ENCODE measurements around the gene MAGI1. TPM values are rescaled to one million over a fixed set of nuclear protein-coding genes. Genes with fewer than 3 reads are reported as not detected.

The MAGI1 gene
- polyA plus RNA-seq, 1 donor = 31.2 TPM

- Histone ChIP-seq H3K4me3 (ENCODE audit: low read length) (no peak overlapping the region), H3K27me3 (ENCODE audit: control insufficient read depth, insufficient read depth, low read length) (no peaks in the 10 kb centered on the region), H3K4me1 (ENCODE audit: control insufficient read depth, insufficient read depth, low read length) (peaks cover 9% of the 10 kb centered on the region), H3K27ac (ENCODE audit: low read length) (no peak overlapping the region), H3K9me3 (ENCODE audit: control insufficient read depth, low read depth, low read length) (no peaks in the 10 kb centered on the region), H3K36me3 (ENCODE audit: control insufficient read depth, insufficient read depth, low read length) (no peaks in the 10 kb centered on the region)
- DNase-seq = no peak
- 100% methylated on average over 1 of the region's 3 CpGs for WGBS (ENCODE audit: insufficient coverage, low lambda C conversion rate)
Observed at GRCh38 chr3:65564483-65564882, 474.2 kb downstream of the MAGI1 start.

DNA sequence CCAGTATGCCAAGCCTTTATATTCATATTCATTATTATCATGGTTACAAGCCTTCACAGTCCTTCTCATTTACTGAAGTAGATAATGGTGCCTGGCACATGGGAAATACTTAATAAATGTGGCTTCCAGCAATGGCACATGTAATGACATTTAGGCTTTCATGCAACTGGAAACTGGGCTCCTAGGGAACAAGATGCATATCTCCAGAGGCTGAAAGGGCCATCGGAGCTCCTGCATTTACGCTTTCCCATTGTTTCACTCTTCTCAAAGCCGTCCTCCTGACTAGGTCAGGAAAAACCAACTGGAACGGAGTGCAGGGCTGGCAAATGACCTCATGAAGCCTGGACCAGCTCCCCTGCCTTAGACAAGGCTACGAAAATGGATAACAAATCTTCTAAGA, 474.9 kb downstream of the MAGI1 start:
- H3K4me1 ChIP-seq (ENCODE audit: control insufficient read depth, insufficient read depth, low read length) = peaks cover 9% of the 10 kb centered on the region
- no peaks in the 10 kb centered on the region for H3K9me3 ChIP-seq (ENCODE audit: control insufficient read depth, low read depth, low read length)
- no peak for DNase-seq
- H3K27ac ChIP-seq (ENCODE audit: low read length) = no peak overlapping the region
- H3K4me3 ChIP-seq (ENCODE audit: low read length) = no peak overlapping the region
- 96% methylated on average over 3 of the region's 5 CpGs for WGBS (ENCODE audit: insufficient coverage, low lambda C conversion rate)
- no peaks in the 10 kb centered on the region for H3K27me3 ChIP-seq (ENCODE audit: control insufficient read depth, insufficient read depth, low read length)
- H3K36me3 ChIP-seq (ENCODE audit: control insufficient read depth, insufficient read depth, low read length) = no peaks in the 10 kb centered on the region

DNA sequence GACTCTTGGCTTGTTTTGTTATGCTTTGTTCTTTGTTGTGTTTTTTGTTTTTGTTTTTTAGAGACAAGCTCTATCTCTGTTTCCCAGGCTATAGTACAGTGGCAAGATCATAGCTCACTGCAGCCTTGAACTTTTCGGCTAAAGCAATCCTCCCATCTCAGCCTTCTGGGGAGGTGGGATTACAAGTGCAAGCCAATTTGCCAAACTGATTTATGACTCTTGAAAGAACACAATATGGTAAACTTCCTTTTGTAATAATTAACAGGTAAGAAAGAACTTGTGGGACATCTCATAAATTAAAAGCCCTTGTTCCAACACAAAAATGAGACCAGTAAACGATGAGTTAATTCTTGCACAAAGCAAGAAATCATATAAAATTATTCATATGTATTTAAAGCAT, 476.3 kb downstream of the MAGI1 start:
- H3K9me3 ChIP-seq (ENCODE audit: control insufficient read depth, low read depth, low read length) = no peaks in the 10 kb centered on the region
- H3K4me3 ChIP-seq (ENCODE audit: low read length) = no peak overlapping the region
- WGBS (ENCODE audit: insufficient coverage, low lambda C conversion rate) = 80% methylated on average over 1 of the region's 2 CpGs
- no peak for DNase-seq
- H3K27ac ChIP-seq (ENCODE audit: low read length) = no peak overlapping the region
- peaks cover 9% of the 10 kb centered on the region for H3K4me1 ChIP-seq (ENCODE audit: control insufficient read depth, insufficient read depth, low read length)
- no peaks in the 10 kb centered on the region for H3K27me3 ChIP-seq (ENCODE audit: control insufficient read depth, insufficient read depth, low read length)
- H3K36me3 ChIP-seq (ENCODE audit: control insufficient read depth, insufficient read depth, low read length) = no peaks in the 10 kb centered on the region

DNA sequence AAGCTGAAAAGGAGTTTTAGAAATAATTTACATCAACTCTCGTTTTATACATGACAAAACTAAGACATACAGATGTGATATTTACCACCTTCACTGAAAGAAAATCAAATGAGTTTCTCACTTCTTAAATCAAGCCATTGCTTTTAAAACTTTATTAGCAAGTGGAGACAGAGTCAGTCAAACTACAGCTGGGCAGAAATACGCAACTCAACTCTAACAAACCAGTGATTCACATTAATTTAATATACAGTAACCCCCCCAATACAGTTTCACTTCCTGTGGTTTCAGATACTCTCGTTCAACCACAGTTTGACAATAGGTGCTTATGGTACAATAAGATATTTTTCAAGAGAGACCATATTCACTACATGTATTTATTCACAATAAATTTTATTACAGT, 477.1 kb downstream of the MAGI1 start:
- no peak for DNase-seq
- H3K4me3 ChIP-seq (ENCODE audit: low read length) = no peak overlapping the region
- H3K4me1 ChIP-seq (ENCODE audit: control insufficient read depth, insufficient read depth, low read length) = peaks cover 9% of the 10 kb centered on the region
- H3K36me3 ChIP-seq (ENCODE audit: control insufficient read depth, insufficient read depth, low read length) = no peaks in the 10 kb centered on the region
- H3K9me3 ChIP-seq (ENCODE audit: control insufficient read depth, low read depth, low read length) = no peaks in the 10 kb centered on the region
- WGBS (ENCODE audit: insufficient coverage, low lambda C conversion rate) = 92% methylated on average over 2 of the region's 3 CpGs
- H3K27me3 ChIP-seq (ENCODE audit: control insufficient read depth, insufficient read depth, low read length) = no peaks in the 10 kb centered on the region
- no peak overlapping the region for H3K27ac ChIP-seq (ENCODE audit: low read length)

DNA sequence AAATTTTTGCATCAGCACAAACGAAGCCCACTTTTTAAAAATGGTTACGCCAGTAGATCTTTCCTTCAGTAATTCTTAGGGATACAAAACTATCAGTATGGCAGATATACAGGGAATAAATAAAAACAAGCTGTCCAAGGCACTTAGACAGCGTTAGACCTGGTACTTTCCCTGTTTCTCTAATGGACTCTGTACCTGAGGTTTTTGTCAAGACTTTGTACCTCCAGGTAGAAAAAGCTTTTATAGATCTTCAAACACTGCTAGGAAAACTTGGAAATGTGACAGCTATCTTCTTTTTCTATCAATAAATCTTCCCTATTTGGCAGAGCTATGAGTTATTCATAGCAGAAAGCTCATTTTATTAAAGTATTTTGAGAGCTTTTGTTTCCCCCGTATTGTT, 477.8 kb downstream of the MAGI1 start:
- Histone ChIP-seq H3K9me3 (ENCODE audit: control insufficient read depth, low read depth, low read length) (no peaks in the 10 kb centered on the region), H3K4me1 (ENCODE audit: control insufficient read depth, insufficient read depth, low read length) (peaks cover 9% of the 10 kb centered on the region), H3K36me3 (ENCODE audit: control insufficient read depth, insufficient read depth, low read length) (no peaks in the 10 kb centered on the region), H3K4me3 (ENCODE audit: low read length) (no peak overlapping the region), H3K27me3 (ENCODE audit: control insufficient read depth, insufficient read depth, low read length) (no peaks in the 10 kb centered on the region), H3K27ac (ENCODE audit: low read length) (no peak overlapping the region)
- peak in 1 of 2 donors; percentile 36 for DNase-seq
- 67% methylated on average over 3 of the region's 4 CpGs for WGBS (ENCODE audit: insufficient coverage, low lambda C conversion rate)

DNA sequence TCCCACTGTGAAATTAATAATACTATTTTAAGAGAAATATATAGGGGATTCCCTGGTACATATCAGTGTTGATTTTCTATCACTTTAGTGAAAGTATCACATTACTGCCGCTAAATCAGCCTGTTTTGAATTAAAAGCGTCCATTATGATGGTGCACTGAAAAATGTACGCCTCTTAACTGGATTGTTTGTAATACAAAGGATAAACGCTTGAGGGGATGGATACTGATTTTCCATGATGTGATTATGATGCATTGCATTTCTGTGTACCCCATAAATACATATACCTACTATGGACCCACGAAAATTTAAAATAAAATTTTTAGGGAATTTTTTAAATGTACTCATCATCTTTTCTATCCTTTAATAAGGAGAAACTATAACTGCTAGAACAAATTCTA, 478.6 kb downstream of the MAGI1 start:
- no peak overlapping the region for H3K4me3 ChIP-seq (ENCODE audit: low read length)
- no peak for DNase-seq
- no peaks in the 10 kb centered on the region for H3K27me3 ChIP-seq (ENCODE audit: control insufficient read depth, insufficient read depth, low read length)
- H3K4me1 ChIP-seq (ENCODE audit: control insufficient read depth, insufficient read depth, low read length) = peaks cover 9% of the 10 kb centered on the region
- no peak overlapping the region for H3K27ac ChIP-seq (ENCODE audit: low read length)
- 94% methylated on average over 2 of the region's 5 CpGs for WGBS (ENCODE audit: insufficient coverage, low lambda C conversion rate)
- no peaks in the 10 kb centered on the region for H3K36me3 ChIP-seq (ENCODE audit: control insufficient read depth, insufficient read depth, low read length)
- no peaks in the 10 kb centered on the region for H3K9me3 ChIP-seq (ENCODE audit: control insufficient read depth, low read depth, low read length)

GRCh38 chr3:65559643-65560042, 479.1 kb downstream of the MAGI1 start:
- no CpG with 5 or more reads among the region's 10 CpGs for WGBS (ENCODE audit: insufficient coverage, low lambda C conversion rate)

GRCh38 chr3:65558826-65559225, 479.9 kb downstream of the MAGI1 start:
- no CpG with 5 or more reads among the region's 1 CpG for WGBS (ENCODE audit: insufficient coverage, low lambda C conversion rate)
- H3K4me3 ChIP-seq (ENCODE audit: low read length) = no peak overlapping the region
- no peaks in the 10 kb centered on the region for H3K36me3 ChIP-seq (ENCODE audit: control insufficient read depth, insufficient read depth, low read length)
- H3K4me1 ChIP-seq (ENCODE audit: control insufficient read depth, insufficient read depth, low read length) = peaks cover 9% of the 10 kb centered on the region
- H3K27ac ChIP-seq (ENCODE audit: low read length) = no peak overlapping the region
- H3K27me3 ChIP-seq (ENCODE audit: control insufficient read depth, insufficient read depth, low read length) = no peaks in the 10 kb centered on the region
- H3K9me3 ChIP-seq (ENCODE audit: control insufficient read depth, low read depth, low read length) = no peaks in the 10 kb centered on the region
- DNase-seq = no peak

More at GRCh38 chr3:65559643-65560042, 479.1 kb downstream of the MAGI1 start:
- Histone ChIP-seq H3K4me3 (ENCODE audit: low read length) (no peak overlapping the region), H3K27me3 (ENCODE audit: control insufficient read depth, insufficient read depth, low read length) (no peaks in the 10 kb centered on the region), H3K27ac (ENCODE audit: low read length) (no peak overlapping the region), H3K9me3 (ENCODE audit: control insufficient read depth, low read depth, low read length) (no peaks in the 10 kb centered on the region), H3K4me1 (ENCODE audit: control insufficient read depth, insufficient read depth, low read length) (peaks cover 9% of the 10 kb centered on the region), H3K36me3 (ENCODE audit: control insufficient read depth, insufficient read depth, low read length) (no peaks in the 10 kb centered on the region)
- no peak for DNase-seq

- H3K27ac ChIP-seq (ENCODE audit: low read length) = no peak overlapping the region
- H3K4me3 ChIP-seq (ENCODE audit: low read length) = no peak overlapping the region
- no peaks in the 10 kb centered on the region for H3K27me3 ChIP-seq (ENCODE audit: control insufficient read depth, insufficient read depth, low read length)
- peaks cover 9% of the 10 kb centered on the region for H3K4me1 ChIP-seq (ENCODE audit: control insufficient read depth, insufficient read depth, low read length)
- no peaks in the 10 kb centered on the region for H3K36me3 ChIP-seq (ENCODE audit: control insufficient read depth, insufficient read depth, low read length)
- WGBS (ENCODE audit: insufficient coverage, low lambda C conversion rate) = 100% methylated on average over 1 of the region's 6 CpGs
- no peak for DNase-seq
- H3K9me3 ChIP-seq (ENCODE audit: control insufficient read depth, low read depth, low read length) = no peaks in the 10 kb centered on the region
Observed at GRCh38 chr3:65557899-65558564, 480.7 kb downstream of the MAGI1 start.

DNA sequence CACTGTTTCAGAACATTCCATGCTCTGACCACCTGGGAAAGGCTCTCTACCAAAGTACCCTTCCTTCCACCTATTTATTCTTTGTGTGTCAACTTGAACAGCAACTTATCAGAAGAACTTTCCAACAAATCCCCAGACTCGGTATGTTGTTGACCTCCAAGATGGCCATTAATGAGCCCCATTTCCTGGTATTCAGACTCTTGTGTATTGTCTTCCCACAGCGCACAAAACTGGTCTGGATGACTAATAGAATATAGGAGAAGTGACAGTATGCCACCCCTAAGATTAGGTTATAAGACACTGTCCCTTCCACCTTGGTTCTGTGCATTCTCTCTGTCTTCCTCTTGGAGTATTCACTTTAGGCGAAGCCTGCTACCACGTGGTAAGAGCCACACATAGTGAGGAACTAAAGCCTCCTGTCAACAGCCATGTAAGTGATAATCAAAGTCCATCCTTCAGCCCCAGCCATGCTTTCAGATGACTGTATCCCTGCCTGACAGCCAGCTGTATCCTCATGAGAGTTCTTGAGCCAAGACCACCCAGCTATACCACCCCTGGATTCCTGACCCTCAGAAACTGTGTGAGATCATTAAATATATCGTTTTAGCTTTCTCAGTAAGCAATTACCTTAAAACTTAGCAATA, 481.7 kb downstream of the MAGI1 start:
- Histone ChIP-seq H3K27me3 (ENCODE audit: control insufficient read depth, insufficient read depth, low read length) (no peaks in the 10 kb centered on the region), H3K36me3 (ENCODE audit: control insufficient read depth, insufficient read depth, low read length) (no peaks in the 10 kb centered on the region), H3K27ac (ENCODE audit: low read length) (no peak overlapping the region), H3K9me3 (ENCODE audit: control insufficient read depth, low read depth, low read length) (no peaks in the 10 kb centered on the region), H3K4me1 (ENCODE audit: control insufficient read depth, insufficient read depth, low read length) (peaks cover 9% of the 10 kb centered on the region), H3K4me3 (ENCODE audit: low read length) (no peak overlapping the region)
- DNase-seq = no peak
- 86% methylated on average over 1 of the region's 5 CpGs for WGBS (ENCODE audit: insufficient coverage, low lambda C conversion rate)

DNA sequence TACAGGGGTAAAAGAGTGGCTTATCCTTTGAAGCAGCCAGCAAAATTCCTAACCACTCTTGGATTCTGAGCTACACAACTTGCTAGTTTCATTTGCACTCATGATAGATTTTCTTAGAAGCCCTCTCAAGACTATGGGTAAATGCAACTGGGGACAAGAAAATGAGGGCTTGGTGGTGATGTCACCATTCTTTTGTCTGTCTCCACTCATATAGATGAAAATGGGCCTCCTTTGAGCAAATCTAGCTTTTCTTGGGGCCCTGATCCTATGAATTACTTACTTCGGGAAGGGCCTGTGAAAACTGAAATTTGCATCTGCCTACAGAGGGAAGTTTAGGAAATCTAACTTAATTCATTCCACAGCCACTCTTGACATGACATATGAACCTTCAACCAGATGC, 486.3 kb downstream of the MAGI1 start:
- WGBS (ENCODE audit: insufficient coverage, low lambda C conversion rate) = no CpG with 5 or more reads among the region's 1 CpG
- Histone ChIP-seq H3K27me3 (ENCODE audit: control insufficient read depth, insufficient read depth, low read length) (peaks cover 6% of the 10 kb centered on the region), H3K27ac (ENCODE audit: low read length) (no peak overlapping the region), H3K9me3 (ENCODE audit: control insufficient read depth, low read depth, low read length) (no peaks in the 10 kb centered on the region), H3K4me1 (ENCODE audit: control insufficient read depth, insufficient read depth, low read length) (no peaks in the 10 kb centered on the region), H3K4me3 (ENCODE audit: low read length) (no peak overlapping the region), H3K36me3 (ENCODE audit: control insufficient read depth, insufficient read depth, low read length) (no peaks in the 10 kb centered on the region)
- DNase-seq = no peak

All from large intestine (tissue), 3 donors.